Measurements from ENCODE around the gene ITPKB.

DNA sequence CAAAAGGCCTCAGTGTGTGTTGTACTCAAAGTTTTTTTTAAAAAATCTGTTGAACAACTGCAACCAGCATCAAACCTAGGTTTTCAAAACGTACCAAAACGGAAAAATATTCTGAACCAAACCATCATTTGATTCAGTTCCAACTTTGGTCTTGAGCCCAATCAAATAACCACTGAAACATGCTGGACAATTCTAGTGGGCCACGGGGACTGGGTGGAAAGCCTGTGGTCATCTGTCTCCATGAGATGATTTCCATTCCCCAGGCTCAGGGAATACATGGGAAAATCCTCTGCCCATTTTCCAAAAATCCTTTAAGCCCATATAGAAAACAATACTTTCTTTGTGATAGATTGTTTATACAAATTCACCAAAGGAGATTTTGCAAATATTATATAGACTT, 22.5 kb downstream of the ITPKB start:
- TF ChIP-seq EP300 (IDR thresholded peaks at IDR 0.05) (no peak), POLR2A (IDR thresholded peaks at IDR 0.05) (no peak)

All from ovary (tissue), 1 donor.